H1 (cell line): Measurements from ENCODE around the gene MBOAT2.

Experiments
- ATF2 ChIP-seq: IDR thresholded peaks from 2 replicates; pipeline ENCODE4 v1.6.1; 2012; ENCODE audit warnings: low read length, inconsistent platforms
- CHD1 ChIP-seq: IDR thresholded peaks from 2 replicates; pipeline ENCODE4 v1.6.1; 2012; ENCODE audit warnings: low read depth, low read length, improper control_type of control experiment
- CHD2 ChIP-seq: IDR thresholded peaks from 2 replicates; pipeline ENCODE4 v1.6.1; 2012; ENCODE audit warnings: low read length, improper control_type of control experiment
- CTCF ChIP-seq, 3 experiments: IDR thresholded peaks; 1 replicate in 2 of 3; 2 replicates in 1 of 3; pipeline versions ENCODE4 v1.5.1 to v1.6.1; 2011; ENCODE audit warnings: low read length in 3 of 3, mild to moderate bottlenecking in 3 of 3, inconsistent platforms in 2 of 3, low read depth in 1 of 3, moderate library complexity in 1 of 3; ENCODE audit not compliant: insufficient read depth in 1 of 3; ENCODE audit errors: control extremely low read depth in 1 of 3
- NRF1 ChIP-seq: IDR thresholded peaks from 2 replicates; pipeline ENCODE4 v1.6.1; 2011; ENCODE audit warnings: mild to moderate bottlenecking, low read depth, low read length, improper control_type of control experiment
- POLR2A ChIP-seq, 2 experiments: IDR thresholded peaks; 1 replicate in 1 of 2; 2 replicates in 1 of 2; pipeline ENCODE4 v1.6.1; 2011; ENCODE audit warnings: low read depth in 2 of 2, low read length in 2 of 2, mild to moderate bottlenecking in 2 of 2; ENCODE audit errors: control extremely low read depth in 1 of 2
- POLR2AphosphoS5 ChIP-seq: IDR thresholded peaks from 2 replicates; pipeline ENCODE4 v1.6.1; 2011; ENCODE audit warnings: low read depth, low read length
- RXRA ChIP-seq: IDR thresholded peaks from 2 replicates; pipeline ENCODE4 v1.6.1; 2011; ENCODE audit warnings: low read depth, mild to moderate bottlenecking, low read length, moderate library complexity; ENCODE audit not compliant: insufficient read depth
- SIN3A ChIP-seq, 2 experiments: IDR thresholded peaks in 1 of 2; conservative IDR thresholded peaks in 1 of 2; 2 replicates each; pipeline ENCODE4 v1.6.1; 2011 to 2012; ENCODE audit warnings: low read length in 2 of 2, improper control_type of control experiment in 1 of 2, low read depth in 1 of 2, mild to moderate bottlenecking in 1 of 2
- TF ChIP-seq, protein P1 (sequence below): IDR thresholded peaks from 2 replicates; pipeline ENCODE4 v1.6.1; 2012; ENCODE audit warnings: inconsistent platforms

- TF ChIP-seq RXRA (no peak), POLR2AphosphoS5 (no peak), CHD1 (no peak), NRF1 (no peak), CHD2 (no peak), CTCF (IDR thresholded peaks at IDR 0.05; ENCODE audit: control extremely low read depth in 1 of 3, insufficient read depth in 1 of 3, low read depth in 1 of 3, low read length in 3 of 3) (no peak), ATF2 (no peak), SIN3A (conservative IDR thresholded peaks at IDR 0.05 in 1 of 2, IDR thresholded peaks at IDR 0.05 in 1 of 2; ENCODE audit: low read depth in 1 of 2, low read length in 2 of 2) (no peak), POLR2A (IDR thresholded peaks at IDR 0.05; ENCODE audit: control extremely low read depth in 1 of 2, low read depth in 2 of 2, low read length in 2 of 2) (no peak)
- TF ChIP-seq, protein P1, sequence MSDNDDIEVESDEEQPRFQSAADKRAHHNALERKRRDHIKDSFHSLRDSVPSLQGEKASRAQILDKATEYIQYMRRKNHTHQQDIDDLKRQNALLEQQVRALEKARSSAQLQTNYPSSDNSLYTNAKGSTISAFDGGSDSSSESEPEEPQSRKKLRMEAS: no peak
These were observed 184.3 kb downstream of the MBOAT2 start for GRCh38 chr2:8819194-8819593.
